CD4-positive, alpha-beta memory T cell (primary cell): Measurements from ENCODE around the gene TNRC6C. TPM values are rescaled to one million over a fixed set of nuclear protein-coding genes. Genes with fewer than 3 reads are reported as not detected.
A peak's percentile ranks its signal among the peaks of the same experiment; 100 is the strongest.

Experiments used
- CTCF ChIA-PET: fragments of 350-600 bp; sonication (Branson Sonifier 250); formaldehyde crosslinking; loops from one replicate; lab custom pipeline; 2021; ENCODE audit warnings: inconsistent platforms; ENCODE audit not compliant: partially characterized antibody; lab: Charles Lee
- POLR2A ChIA-PET: fragments of 350-600 bp; sonication (Branson Sonifier 250); formaldehyde crosslinking; loops from one replicate; lab custom pipeline; 2021; ENCODE audit not compliant: partially characterized antibody; lab: Charles Lee
- DNase-seq, 5 donors: peaks; one replicate each; pipeline versions ENCODE4 v3.0.0 to v3.0.0-alpha.2; 2020 to 2022; ENCODE audit warnings: mixed read lengths in 1 of 5
- H3K27ac ChIP-seq: one replicate; pipeline ENCODE4 v1.7.0; 2013; ENCODE audit warnings: low read depth, low read length
- H3K27me3 ChIP-seq: 2 replicates; pipeline ENCODE4 v1.7.0; 2013; ENCODE audit warnings: mild to moderate bottlenecking, low read length, moderate library complexity; ENCODE audit not compliant: insufficient read depth
- H3K36me3 ChIP-seq: 2 replicates; pipeline ENCODE4 v1.7.0; 2013; ENCODE audit warnings: mild to moderate bottlenecking, low read length, moderate library complexity; ENCODE audit not compliant: insufficient read depth
- H3K4me1 ChIP-seq: 2 replicates; pipeline ENCODE4 v1.7.0; 2013; ENCODE audit warnings: mild to moderate bottlenecking, low read length, moderate library complexity; ENCODE audit not compliant: insufficient read depth
- H3K4me3 ChIP-seq, 2 donors: one replicate each; pipeline ENCODE4 v1.7.0; 2013; ENCODE audit warnings: low read length in 2 of 2, mild to moderate bottlenecking in 1 of 2
- H3K9me3 ChIP-seq, 2 donors: one replicate each; pipeline ENCODE4 v1.7.0; 2013; ENCODE audit warnings: low read length in 2 of 2, control low read depth in 1 of 2; ENCODE audit not compliant: control insufficient read depth in 1 of 2
- H3K27ac Mint-ChIP-seq, 7 donors: one replicate each; pipeline ENCODE4 v1.8.0; 2020 to 2021; ENCODE audit warnings: mixed read lengths in 7 of 7, mild to moderate bottlenecking in 6 of 7, inconsistent platforms in 3 of 7, moderate library complexity in 3 of 7
- H3K27me3 Mint-ChIP-seq, 2 donors: one replicate each; pipeline ENCODE4 v1.8.0; 2020 to 2021; ENCODE audit warnings: mixed read lengths in 2 of 2
- H3K36me3 Mint-ChIP-seq, 2 donors: one replicate each; pipeline ENCODE4 v1.8.0; 2020 to 2021; ENCODE audit warnings: mixed read lengths in 2 of 2, inconsistent platforms in 1 of 2, mild to moderate bottlenecking in 1 of 2
- H3K4me1 Mint-ChIP-seq, 4 donors: one replicate each; pipeline ENCODE4 v1.8.0; 2020 to 2021; ENCODE audit warnings: mixed read lengths in 4 of 4, mild to moderate bottlenecking in 1 of 4
- H3K4me3 Mint-ChIP-seq, 8 donors: one replicate each; pipeline ENCODE4 v1.8.0; 2020 to 2021; ENCODE audit warnings: mixed read lengths in 8 of 8, mild to moderate bottlenecking in 7 of 8, moderate library complexity in 6 of 8, inconsistent platforms in 3 of 8
- H3K9me3 Mint-ChIP-seq, 8 donors: one replicate each; pipeline ENCODE4 v1.8.0; 2020 to 2021; ENCODE audit warnings: mixed read lengths in 8 of 8, mild to moderate bottlenecking in 5 of 8, inconsistent platforms in 3 of 8, moderate library complexity in 1 of 8
- intact Hi-C: fragments of 100-400 bp; cut with micrococcal nuclease; formaldehyde crosslinking; loops from one replicate; pipeline ENCODE4 v1.15.1; 2023
- polyA plus RNA-seq, 2 donors: library from polyadenylated mRNA; unstranded; fragments of 300-500 nt; fragmentation: Illumina TruSeq; gene quantifications; one replicate each; pipeline ENCODE4 v1.2.3, GENCODE V29; 2021
- total RNA-seq, 2 experiments: library from RNA; stranded (reverse); gene quantifications; one replicate each; pipeline ENCODE4 v1.2.3, GENCODE V29; 2021

Gene TNRC6C
- total and polyA plus RNA-seq, 4 experiments from 2014 or later, result 1.3 to 112 (median 57.0) TPM

DNA sequence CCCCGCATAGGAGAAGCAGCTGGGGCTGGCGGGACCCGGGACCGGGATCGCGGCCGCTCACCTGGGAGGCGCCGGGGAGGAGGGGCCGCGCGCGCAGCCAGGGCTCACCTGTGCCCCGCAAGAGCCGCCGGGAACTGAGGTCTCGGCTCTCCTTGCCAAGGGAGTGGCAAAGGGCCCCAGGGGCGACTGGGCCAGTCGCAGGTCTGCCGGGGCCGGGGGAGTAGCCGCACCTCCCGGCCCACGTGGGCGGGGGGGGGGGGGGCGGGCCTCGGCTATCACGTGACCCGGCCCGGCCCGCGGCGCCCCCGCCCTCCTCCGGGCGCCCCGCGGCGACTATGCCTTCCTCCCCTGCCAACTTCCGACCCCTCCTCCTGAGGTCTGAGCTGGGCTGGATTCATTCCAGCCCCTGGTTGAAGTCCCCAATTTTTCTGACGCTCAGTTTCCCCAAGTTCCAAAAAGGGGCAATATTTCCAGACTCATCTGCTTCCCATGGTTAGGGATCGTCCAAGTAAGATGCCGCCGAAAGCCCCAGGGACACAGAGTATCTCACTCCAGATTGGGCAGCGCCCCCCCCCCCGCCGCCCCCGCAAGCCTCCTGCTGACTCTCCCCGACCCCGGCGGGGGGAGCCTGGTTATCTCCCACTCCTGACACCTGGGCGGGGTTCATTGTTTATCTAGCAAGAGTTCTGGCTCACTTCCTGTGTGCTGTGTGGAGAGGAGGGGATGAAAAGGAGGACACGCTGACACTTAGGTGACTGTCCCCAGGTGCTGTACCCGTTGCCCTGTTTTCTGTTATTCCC lies 170.2 kb downstream of the TNRC6C start, which contains the start of gene TMC6:
TMC6 (minus strand) TSS at position 205 of the 800 bp plus-strand sequence. CDS start 1,923 bp downstream, outside the sequence.
- intact Hi-C loops, result loop anchor here (1.0 to 5.0 kb wide), 2 partner anchors 7 to 676 kb away; no protein-coding TSS in a partner anchor
- Mint-ChIP-seq H3K9me3 (peaks cover 0 to 12% (median 0%) of the 10 kb centered on the region in 8 donors), H3K27me3 (no peaks in the 10 kb centered on the region), H3K4me1 (peaks cover 18 to 78% (median 34%) of the 10 kb centered on the region in 4 donors), H3K27ac (peak within 1 kb of the TSS; percentile 95 to 99 (median 98)), H3K36me3 (peaks cover 24 to 51% of the 10 kb centered on the region in 2 donors), H3K4me3 (peak within 1 kb of the TSS; percentile 95 to 100 (median 99))
- peak within 1 kb of the TSS; percentile 81 for H3K27ac ChIP-seq
- peaks cover 40% of the 10 kb centered on the region for H3K36me3 ChIP-seq
- peak; percentile 80 to 91 (median 81) for DNase-seq
- H3K4me3 ChIP-seq, result peak within 1 kb of the TSS; percentile 97 to 99
- ChIA-PET CTCF (interaction anchor here (1.1 to 5.2 kb wide), 3 partner anchors 11 to 56 kb away, joined by 3 to 30 read pairs (median 3); no protein-coding TSS in a partner anchor), POLR2A (interaction anchor here (0.7 to 26.7 kb wide), 23 partner anchors 4 to 678 kb away, joined by 3 to 1172 read pairs (median 6); partner anchors contain the start of genes C17orf99, TK1, TMC6 and TMC8)
- peaks cover 64% of the 10 kb centered on the region for H3K4me1 ChIP-seq
- no peaks in the 10 kb centered on the region for H3K9me3 ChIP-seq
- no peaks in the 10 kb centered on the region for H3K27me3 ChIP-seq

DNA sequence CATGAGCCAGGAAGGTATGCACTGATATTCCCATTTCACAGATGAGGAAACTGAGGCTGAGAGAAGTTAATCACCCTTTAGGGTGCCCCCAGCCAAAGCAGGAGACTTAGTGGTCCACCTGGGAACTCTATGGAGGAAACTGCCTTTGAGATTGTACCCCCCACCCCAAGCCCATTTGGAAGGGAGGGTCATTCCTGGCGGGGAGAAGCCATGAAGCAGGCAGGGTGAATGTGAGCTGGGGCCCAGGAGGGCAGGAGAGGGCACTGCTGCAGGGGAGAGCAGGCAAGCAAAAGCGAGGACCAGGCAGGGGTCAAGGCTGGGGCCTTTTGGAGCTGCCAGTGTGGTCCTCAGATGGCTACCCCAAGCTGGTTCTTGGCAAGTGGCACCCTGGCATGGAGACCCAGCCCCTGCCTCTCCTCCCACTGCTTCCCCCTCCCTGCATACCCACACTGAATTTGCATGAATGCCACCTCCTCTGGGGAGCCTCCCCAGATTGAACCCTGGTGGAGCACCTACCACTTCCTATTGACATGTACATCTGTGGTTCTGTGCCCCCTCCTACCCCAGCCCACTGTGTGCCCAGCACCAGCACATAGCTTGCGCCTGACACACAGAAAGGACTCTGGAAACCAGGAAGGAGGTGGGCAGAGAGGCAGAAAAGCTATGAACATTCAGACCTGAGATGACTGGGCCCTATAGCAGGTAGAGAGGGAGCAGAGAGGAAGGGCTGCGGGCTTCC lies 171.0 kb downstream of the TNRC6C start:
- Mint-ChIP-seq H3K4me1 (peaks cover 21 to 78% (median 36%) of the 10 kb centered on the region in 4 donors), H3K27me3 (no peaks in the 10 kb centered on the region), H3K9me3 (peaks cover 0 to 14% (median 0%) of the 10 kb centered on the region in 8 donors), H3K4me3 (peak overlapping the region; percentile 93 to 100 (median 99)), H3K36me3 (peaks cover 29 to 51% of the 10 kb centered on the region in 2 donors), H3K27ac (peak overlapping the region; percentile 95 to 99 (median 98))
- no peaks in the 10 kb centered on the region for H3K9me3 ChIP-seq
- H3K27me3 ChIP-seq, result no peaks in the 10 kb centered on the region
- peaks cover 34% of the 10 kb centered on the region for H3K36me3 ChIP-seq
- peak in 4 of 5 donors; percentile 52 to 81 (median 60) for DNase-seq
- POLR2A ChIA-PET, result interaction anchor here (0.5 to 26.7 kb wide), 25 partner anchors 5 to 1394 kb away, joined by 3 to 1172 read pairs (median 5); partner anchors contain the start of genes C17orf99, TMC6, TMC8 and TNRC6C
- peak overlapping the region; percentile 97 to 99 for H3K4me3 ChIP-seq
- intact Hi-C loops, result loop anchor here (1.0 to 5.0 kb wide), 5 partner anchors 8 to 677 kb away; partner anchors contain the start of gene SYNGR2
- H3K27ac ChIP-seq, result peak overlapping the region; percentile 81
- CTCF ChIA-PET, result interaction anchor here (0.9 to 5.2 kb wide), 3 partner anchors 15 to 122 kb away, joined by 3 to 30 read pairs (median 3); no protein-coding TSS in a partner anchor
- H3K4me1 ChIP-seq, result peaks cover 64% of the 10 kb centered on the region

DNA sequence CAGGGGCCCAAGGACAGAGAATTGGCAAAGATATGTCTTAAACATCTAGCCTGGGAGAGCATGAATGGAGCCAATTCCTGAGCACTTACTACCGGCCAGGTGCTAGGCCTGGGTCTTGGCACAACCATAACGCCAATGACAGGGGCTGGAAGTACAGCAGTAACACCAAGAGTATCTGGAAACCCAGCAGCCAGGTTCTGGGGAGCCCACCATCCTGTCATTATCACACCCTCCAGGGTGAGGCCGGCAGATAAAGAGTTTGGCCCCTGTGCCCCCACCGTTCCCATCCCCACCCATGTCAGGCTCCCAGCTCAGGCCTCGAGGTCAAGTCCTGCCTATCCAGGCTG lies 171.6 kb downstream of the TNRC6C start:
- Histone ChIP-seq H3K27me3 (no peaks in the 10 kb centered on the region), H3K36me3 (peaks cover 34% of the 10 kb centered on the region), H3K4me3 (peak overlapping the region; percentile 97 to 99), H3K27ac (peak overlapping the region; percentile 81), H3K9me3 (no peaks in the 10 kb centered on the region), H3K4me1 (peaks cover 64% of the 10 kb centered on the region)
- Mint-ChIP-seq H3K9me3 (peaks cover 0 to 14% (median 0%) of the 10 kb centered on the region in 8 donors), H3K27me3 (no peaks in the 10 kb centered on the region), H3K27ac (peak overlapping the region; percentile 95 to 99 (median 98)), H3K36me3 (peaks cover 32 to 55% of the 10 kb centered on the region in 2 donors), H3K4me3 (peak overlapping the region; percentile 87 to 100 (median 99)), H3K4me1 (peaks cover 21 to 79% (median 37%) of the 10 kb centered on the region in 4 donors)
- POLR2A ChIA-PET, result interaction anchor here (0.5 to 26.7 kb wide), 29 partner anchors 6 to 1395 kb away, joined by 3 to 1172 read pairs (median 5); partner anchors contain the start of genes C17orf99, SRSF2, TMC6 and TMC8
- DNase-seq, result peak in 1 of 5 donors; percentile 59
- intact Hi-C loops, result loop anchor here (1.0 to 5.0 kb wide), 3 partner anchors 10 to 122 kb away; partner anchors contain the start of gene SYNGR2
- CTCF ChIA-PET, result interaction anchor here (0.6 to 5.2 kb wide), 6 partner anchors 8 to 1043 kb away, joined by 3 to 30 read pairs (median 3); no protein-coding TSS in a partner anchor

DNA sequence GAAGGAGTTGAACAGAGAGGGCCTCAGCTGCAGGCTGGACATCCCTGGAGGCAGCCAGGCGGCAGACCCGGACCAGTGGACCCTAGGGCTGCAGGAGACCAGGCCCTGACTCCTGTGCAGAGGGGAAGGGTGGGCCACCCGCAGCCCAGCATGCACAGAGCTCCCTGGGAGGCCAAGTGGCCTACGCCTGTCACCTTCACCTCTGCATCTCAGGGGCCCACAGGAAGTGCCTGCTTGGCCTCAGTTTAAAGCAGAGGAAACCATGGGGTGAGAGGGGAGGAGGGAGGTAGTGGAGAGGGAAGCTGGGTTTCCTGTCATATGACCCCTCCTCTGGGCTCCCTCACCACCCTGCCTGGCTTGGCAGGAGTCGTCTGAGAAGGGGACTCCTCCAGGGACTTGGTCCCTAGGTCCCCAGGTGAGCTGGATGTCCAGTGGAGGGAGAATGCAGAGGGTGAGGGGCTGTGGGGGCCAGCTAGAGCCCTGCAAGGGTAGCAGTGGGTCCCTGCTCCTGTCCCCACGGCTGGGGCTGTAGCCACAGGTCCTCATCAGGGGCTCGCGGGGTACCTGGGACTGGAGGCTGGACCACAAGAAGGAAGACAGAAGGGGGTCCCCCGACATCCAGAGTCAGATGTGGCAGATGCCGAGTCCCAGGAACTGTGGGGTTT lies 172.1 kb downstream of the TNRC6C start, which contains the start of gene TMC8:
TMC8 (plus strand) TSS at position 335 of the 665 bp plus-strand sequence. CDS start 818 bp downstream, outside the sequence.
- no peaks in the 10 kb centered on the region for H3K27me3 Mint-ChIP-seq
- intact Hi-C loops, result loop anchor here (1.0 to 5.0 kb wide), 3 partner anchors 10 to 122 kb away; partner anchors contain the start of gene SYNGR2
- ChIA-PET POLR2A (interaction anchor here (0.5 to 26.7 kb wide), 29 partner anchors 6 to 1395 kb away, joined by 3 to 1172 read pairs (median 5); partner anchors contain the start of genes C17orf99, SRSF2, TMC6 and TMC8), CTCF (interaction anchor here (0.6 to 5.2 kb wide), 7 partner anchors 9 to 1044 kb away, joined by 3 to 30 read pairs (median 3); no protein-coding TSS in a partner anchor)
- Histone ChIP-seq H3K36me3 (peaks cover 34% of the 10 kb centered on the region), H3K4me1 (peaks cover 64% of the 10 kb centered on the region), H3K27me3 (no peaks in the 10 kb centered on the region), H3K4me3 (peak within 1 kb of the TSS; percentile 97 to 99), H3K27ac (peak within 1 kb of the TSS; percentile 81), H3K9me3 (no peaks in the 10 kb centered on the region)
- peak within 1 kb of the TSS; percentile 87 to 100 (median 99) for H3K4me3 Mint-ChIP-seq
- peak within 1 kb of the TSS; percentile 95 to 99 (median 98) for H3K27ac Mint-ChIP-seq
- peaks cover 24 to 79% (median 40%) of the 10 kb centered on the region in 4 donors for H3K4me1 Mint-ChIP-seq
- peak; percentile 89 to 96 (median 90) for DNase-seq
- H3K9me3 Mint-ChIP-seq, result peaks cover 0 to 14% (median 0%) of the 10 kb centered on the region in 8 donors
- peaks cover 36 to 56% of the 10 kb centered on the region in 2 donors for H3K36me3 Mint-ChIP-seq

DNA sequence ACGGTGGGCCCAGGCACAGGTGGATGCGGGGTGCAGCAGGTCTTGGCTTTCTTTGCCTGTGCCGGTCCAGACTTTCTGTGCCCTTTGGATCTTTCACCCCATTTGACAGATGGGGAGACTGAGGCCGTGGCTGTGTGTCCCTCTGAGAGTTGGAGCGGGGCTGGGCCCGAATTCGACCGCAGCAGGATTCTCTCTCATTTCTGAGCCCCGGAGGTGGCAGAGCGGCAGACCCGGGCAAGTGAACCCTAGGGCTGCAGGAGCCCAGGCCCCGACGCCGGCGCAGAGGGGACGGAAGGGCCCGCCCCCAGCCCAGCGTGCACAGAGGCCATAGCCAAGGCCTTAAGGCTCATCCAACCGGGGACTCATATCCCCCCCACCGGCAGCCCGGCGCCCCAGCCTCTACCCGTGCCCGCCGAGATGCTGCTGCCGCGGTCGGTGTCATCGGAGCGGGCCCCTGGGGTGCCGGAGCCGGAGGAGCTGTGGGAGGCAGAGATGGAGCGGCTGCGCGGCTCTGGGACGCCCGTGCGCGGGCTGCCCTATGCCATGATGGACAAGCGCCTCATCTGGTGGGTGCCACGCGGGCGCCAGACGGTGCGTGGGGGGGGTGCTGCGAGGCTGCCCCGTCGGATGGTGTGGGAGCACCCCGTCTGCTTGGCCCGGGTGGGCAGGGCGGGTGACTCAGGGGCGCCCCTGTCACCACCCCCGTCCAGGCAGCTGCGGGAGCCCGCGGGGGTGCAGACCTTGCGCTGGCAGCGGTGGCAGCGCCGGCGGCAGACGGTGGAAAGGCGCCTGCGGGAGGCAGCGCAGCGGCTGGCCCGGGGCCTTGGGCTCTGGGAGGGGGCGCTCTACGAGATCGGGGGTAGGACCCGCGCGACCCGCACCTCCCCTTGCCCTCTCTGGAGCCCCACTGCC lies 172.9 kb downstream of the TNRC6C start:
- peak in 4 of 5 donors; percentile 46 to 62 (median 46) for DNase-seq

More for the DNA sequence above, 172.9 kb downstream of the TNRC6C start:
- H3K4me1 Mint-ChIP-seq, result peaks cover 28 to 80% (median 43%) of the 10 kb centered on the region in 4 donors
- CTCF ChIA-PET, result interaction anchor here (0.6 to 1.2 kb wide), 2 partner anchors 10 to 12 kb away, joined by 3 to 6 read pairs; no protein-coding TSS in a partner anchor
- H3K27ac Mint-ChIP-seq, result peak overlapping the region; percentile 95 to 99 (median 98)
- H3K36me3 Mint-ChIP-seq, result peaks cover 43 to 62% of the 10 kb centered on the region in 2 donors
- peak overlapping the region; percentile 81 for H3K27ac ChIP-seq
- no peaks in the 10 kb centered on the region for H3K27me3 ChIP-seq
- peaks cover 0 to 14% (median 0%) of the 10 kb centered on the region in 8 donors for H3K9me3 Mint-ChIP-seq
- peaks cover 34% of the 10 kb centered on the region for H3K36me3 ChIP-seq
- H3K4me3 Mint-ChIP-seq, result peak overlapping the region; percentile 87 to 100 (median 99)
- POLR2A ChIA-PET, result interaction anchor here (0.7 to 26.7 kb wide), 20 partner anchors 5 to 1394 kb away, joined by 3 to 1172 read pairs (median 6); partner anchors contain the start of genes C17orf99, SRSF2, TMC6 and TMC8
- H3K4me1 ChIP-seq, result peaks cover 63% of the 10 kb centered on the region
- H3K9me3 ChIP-seq, result no peaks in the 10 kb centered on the region
- intact Hi-C loops, result loop anchor here (2.0 to 5.0 kb wide), 2 partner anchors 37 to 121 kb away; partner anchors contain the start of gene SYNGR2
- peak overlapping the region; percentile 97 to 99 for H3K4me3 ChIP-seq
- no peaks in the 10 kb centered on the region for H3K27me3 Mint-ChIP-seq
